GM12801 (cell line): ENCODE measurements around the gene VEGFA.

Experiments
- TF ChIP-seq, protein P1 (sequence below): IDR thresholded peaks from one replicate; pipeline ENCODE4 v1.5.1; 2011; ENCODE audit warnings: control low read depth; ENCODE audit not compliant: insufficient read length; ENCODE audit errors: extremely low read depth

The VEGFA gene

GRCh38 chr6:43740321-43740960, 29.6 kb upstream of the VEGFA start:
- TF ChIP-seq, protein P1, sequence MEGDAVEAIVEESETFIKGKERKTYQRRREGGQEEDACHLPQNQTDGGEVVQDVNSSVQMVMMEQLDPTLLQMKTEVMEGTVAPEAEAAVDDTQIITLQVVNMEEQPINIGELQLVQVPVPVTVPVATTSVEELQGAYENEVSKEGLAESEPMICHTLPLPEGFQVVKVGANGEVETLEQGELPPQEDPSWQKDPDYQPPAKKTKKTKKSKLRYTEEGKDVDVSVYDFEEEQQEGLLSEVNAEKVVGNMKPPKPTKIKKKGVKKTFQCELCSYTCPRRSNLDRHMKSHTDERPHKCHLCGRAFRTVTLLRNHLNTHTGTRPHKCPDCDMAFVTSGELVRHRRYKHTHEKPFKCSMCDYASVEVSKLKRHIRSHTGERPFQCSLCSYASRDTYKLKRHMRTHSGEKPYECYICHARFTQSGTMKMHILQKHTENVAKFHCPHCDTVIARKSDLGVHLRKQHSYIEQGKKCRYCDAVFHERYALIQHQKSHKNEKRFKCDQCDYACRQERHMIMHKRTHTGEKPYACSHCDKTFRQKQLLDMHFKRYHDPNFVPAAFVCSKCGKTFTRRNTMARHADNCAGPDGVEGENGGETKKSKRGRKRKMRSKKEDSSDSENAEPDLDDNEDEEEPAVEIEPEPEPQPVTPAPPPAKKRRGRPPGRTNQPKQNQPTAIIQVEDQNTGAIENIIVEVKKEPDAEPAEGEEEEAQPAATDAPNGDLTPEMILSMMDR, result no peak

- TF ChIP-seq, protein P1, result no peak
These were observed 28.8 kb upstream of the VEGFA start for GRCh38 chr6:43740961-43741764.

GRCh38 chr6:43741829-43742228, 28.2 kb upstream of the VEGFA start:
- TF ChIP-seq, protein P1, result no peak

DNA sequence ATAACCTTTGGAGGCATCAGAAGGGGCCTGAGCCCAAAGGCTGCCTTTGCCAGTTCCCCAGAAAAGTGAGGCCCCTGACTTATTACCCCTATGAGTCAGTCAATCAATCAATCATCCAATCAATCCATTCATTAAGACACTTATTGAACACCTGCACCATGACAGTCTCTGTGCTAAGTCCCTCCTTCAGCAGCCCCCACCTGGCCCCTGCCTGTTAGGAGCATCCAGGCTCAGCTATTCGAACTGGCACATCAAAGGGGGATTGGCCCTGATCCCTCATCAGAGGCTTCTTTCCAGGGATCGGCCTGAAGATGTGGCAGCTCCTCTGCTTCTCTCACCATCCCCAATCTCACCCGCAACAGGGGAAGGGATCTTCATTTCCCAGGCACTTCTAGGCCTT, 27.7 kb upstream of the VEGFA start:
- TF ChIP-seq, protein P1, result no peak

DNA sequence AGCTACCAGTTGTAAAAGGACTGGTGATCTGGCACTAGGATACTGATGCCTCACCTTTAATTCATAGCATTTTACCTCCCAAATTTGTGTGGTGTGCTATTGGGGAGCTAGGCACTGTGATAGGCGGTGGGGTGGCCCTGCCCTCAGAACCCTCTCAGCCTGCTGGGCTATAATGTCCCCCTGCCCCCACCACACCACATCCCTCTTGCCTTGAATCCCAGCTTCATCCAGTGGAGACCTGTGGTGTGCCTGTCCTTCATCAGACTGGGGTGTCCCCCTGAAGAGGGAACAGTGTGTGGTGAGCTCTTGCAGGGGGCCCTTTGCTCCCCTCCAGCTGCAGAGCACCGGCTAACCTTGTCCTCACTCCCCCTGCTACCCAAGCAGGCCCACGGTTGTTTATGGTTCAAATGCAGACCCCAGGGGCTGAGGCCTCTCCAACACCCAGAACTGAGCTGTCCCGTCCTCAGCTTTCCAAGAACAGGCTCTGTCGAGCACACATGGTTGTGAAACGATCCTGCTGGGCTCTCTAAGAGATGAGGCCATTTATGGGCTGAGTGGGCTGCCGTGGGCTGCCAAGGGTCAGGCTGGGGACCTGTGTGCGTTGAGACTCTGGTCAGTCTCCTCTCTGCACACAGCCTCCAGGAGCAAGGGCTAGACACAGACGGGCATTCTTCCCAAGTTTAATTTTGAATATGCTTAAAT, 26.9 kb upstream of the VEGFA start:
- TF ChIP-seq, protein P1, result no peak

DNA sequence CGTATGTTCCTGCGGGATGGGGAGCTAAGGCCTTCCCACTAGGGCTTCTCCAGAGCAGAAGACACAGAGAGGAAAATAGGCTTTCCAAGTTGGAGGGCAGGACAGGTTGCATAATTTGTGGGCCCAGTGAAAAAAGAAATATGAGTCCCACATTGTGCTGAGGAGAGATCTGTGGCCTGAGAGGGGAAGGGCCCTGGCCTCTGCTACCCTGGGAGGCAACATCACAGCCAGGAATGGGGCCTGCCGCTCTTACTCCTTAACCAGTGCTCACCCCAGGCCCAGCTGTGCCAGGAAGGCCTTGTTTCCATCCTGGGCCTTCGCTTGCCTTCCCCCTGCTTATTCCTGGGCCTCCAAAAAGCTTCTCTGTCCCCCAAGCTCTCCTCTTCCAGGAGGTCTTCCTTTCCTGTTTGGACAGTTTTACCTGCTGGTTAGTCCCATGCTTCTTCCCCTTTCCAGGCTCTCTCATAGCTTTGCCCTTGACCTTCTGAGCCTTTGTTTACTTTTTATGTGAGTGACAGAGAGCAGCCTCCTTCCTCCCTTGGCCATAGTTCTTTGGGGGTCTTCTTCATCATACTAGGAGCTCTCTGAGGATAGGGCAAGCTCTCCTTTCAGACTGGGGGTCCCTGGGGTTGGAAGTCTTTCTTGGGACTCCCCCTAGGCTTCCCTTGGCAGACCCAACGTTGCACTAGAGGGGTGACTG, 26.2 kb upstream of the VEGFA start:
- TF ChIP-seq, protein P1, result no peak

DNA sequence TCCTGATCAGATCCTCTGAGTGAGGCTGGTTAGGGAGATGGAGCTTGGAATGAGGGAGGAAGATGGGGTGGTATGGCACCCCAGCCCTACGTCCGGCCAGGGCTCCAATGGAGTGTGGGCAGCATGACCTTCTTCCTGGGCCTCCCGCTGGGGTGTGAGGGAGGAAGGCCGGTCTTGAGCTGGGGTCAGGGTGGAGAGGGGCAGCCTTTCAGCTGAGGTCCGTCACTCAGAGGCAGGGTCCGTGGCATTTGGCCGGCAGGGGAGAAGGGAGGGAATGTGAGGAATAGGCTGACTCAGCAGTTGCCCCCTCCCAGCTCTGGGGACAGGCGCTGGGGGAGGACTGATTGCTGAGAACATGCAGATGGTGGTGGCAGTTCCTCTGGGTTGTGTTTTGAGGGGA, 25.5 kb upstream of the VEGFA start:
- TF ChIP-seq, protein P1, result no peak
